Kidney tubule cell (primary cell): Measurements from ENCODE around the gene PCSK1.

Experiments
- DNase-seq: peaks from one replicate; pipeline ENCODE4 v3.0.0-alpha.2; 2018; ENCODE audit warnings: low spot score

PCSK1 gene

GRCh38 chr5:96433066-96433447, at the start of gene PCSK1:
TSS of gene PCSK1 (minus strand) at chr5:96433248. CDS start at chr5:96433042, 206 bp downstream.
- no peak for DNase-seq

- DNase-seq, result no peak
Observed at GRCh38 chr5:96481867-96482266, 48.8 kb upstream of the PCSK1 start.

GRCh38 chr5:96481009-96481786, 48.1 kb upstream of the PCSK1 start:
- DNase-seq, result no peak

GRCh38 chr5:96478983-96479382, 45.9 kb upstream of the PCSK1 start:
- no peak for DNase-seq

- no peak for DNase-seq
Observed at GRCh38 chr5:96476654-96477053, 43.6 kb upstream of the PCSK1 start.

GRCh38 chr5:96474073-96474472, 41.0 kb upstream of the PCSK1 start:
- no peak for DNase-seq

GRCh38 chr5:96473155-96473554, 40.1 kb upstream of the PCSK1 start:
- no peak for DNase-seq

- DNase-seq, result no peak
Observed at GRCh38 chr5:96470785-96471184, 37.7 kb upstream of the PCSK1 start.

- peak; percentile 78 for DNase-seq
Observed at GRCh38 chr5:96468956-96469355, 35.9 kb upstream of the PCSK1 start.

- no peak for DNase-seq
Observed at GRCh38 chr5:96463091-96463490, 30.0 kb upstream of the PCSK1 start.

GRCh38 chr5:96459313-96460121, 26.5 kb upstream of the PCSK1 start:
- no peak for DNase-seq

GRCh38 chr5:96458176-96458575, 25.1 kb upstream of the PCSK1 start:
- DNase-seq, result no peak

GRCh38 chr5:96455789-96456188, 22.7 kb upstream of the PCSK1 start:
- DNase-seq, result no peak

GRCh38 chr5:96453394-96453793, 20.3 kb upstream of the PCSK1 start:
- DNase-seq, result no peak

GRCh38 chr5:96447949-96448348, 14.9 kb upstream of the PCSK1 start:
- no peak for DNase-seq

GRCh38 chr5:96440185-96440538, 7.1 kb upstream of the PCSK1 start:
- no peak for DNase-seq

- DNase-seq, result no peak
Observed at GRCh38 chr5:96439477-96440184, 6.6 kb upstream of the PCSK1 start.

- peak; percentile 66 for DNase-seq
Observed at GRCh38 chr5:96434201-96434645, 1.2 kb upstream of the PCSK1 start.

- no peak for DNase-seq
Observed at GRCh38 chr5:96432216-96433065, 607 bp downstream of the PCSK1 start.

GRCh38 chr5:96431376-96432187, 1.5 kb downstream of the PCSK1 start:
- DNase-seq, result no peak

- DNase-seq, result peak; percentile 5
Observed at GRCh38 chr5:96427824-96428223, 5.2 kb downstream of the PCSK1 start.
